ENCODE measurements around the gene FRMPD4.
"Not testable (repeated sequence)": the region's sequence is repeated elsewhere in the genome, so short reads cannot be mapped to it uniquely, and the experiment has no call there.

The FRMPD4 gene

GRCh38 chrX:12489341-12489740 is 351.1 kb downstream of the FRMPD4 start:
- no peak for TF ChIP-seq ZNF274 (IDR thresholded peaks at IDR 0.05; ENCODE audit: low read depth, low read length)
- H3K4me3 ChIP-seq (ENCODE audit: low read length): no peak overlapping the region

- TF ChIP-seq ZNF274 (IDR thresholded peaks at IDR 0.05; ENCODE audit: low read depth, low read length): no peak
- no peak overlapping the region for H3K4me3 ChIP-seq (ENCODE audit: low read length)
These were observed 356.3 kb downstream of the FRMPD4 start for GRCh38 chrX:12494400-12495138.

GRCh38 chrX:12496343-12496742 is 358.1 kb downstream of the FRMPD4 start:
- H3K4me3 ChIP-seq (ENCODE audit: low read length): no peak overlapping the region
- TF ChIP-seq ZNF274 (IDR thresholded peaks at IDR 0.05; ENCODE audit: low read depth, low read length): no peak

- no peak for TF ChIP-seq ZNF274 (IDR thresholded peaks at IDR 0.05; ENCODE audit: low read depth, low read length)
- H3K4me3 ChIP-seq (ENCODE audit: low read length): no peak overlapping the region
These were observed 359.7 kb downstream of the FRMPD4 start for GRCh38 chrX:12497832-12498591.

GRCh38 chrX:12505127-12505526 is 366.9 kb downstream of the FRMPD4 start:
- TF ChIP-seq ZNF274 (IDR thresholded peaks at IDR 0.05; ENCODE audit: low read depth, low read length): no peak

GRCh38 chrX:12515384-12515783 is 377.1 kb downstream of the FRMPD4 start:
- not testable (repeated sequence) for H3K4me3 ChIP-seq (ENCODE audit: low read length)

More at GRCh38 chrX:12505127-12505526, 366.9 kb downstream of the FRMPD4 start:
- H3K4me3 ChIP-seq (ENCODE audit: low read length): no peak overlapping the region

- no peak for TF ChIP-seq ZNF274 (IDR thresholded peaks at IDR 0.05; ENCODE audit: low read depth, low read length)
These were observed 388.0 kb downstream of the FRMPD4 start for GRCh38 chrX:12526306-12526705.

GRCh38 chrX:12538096-12538495 is 399.8 kb downstream of the FRMPD4 start:
- H3K4me3 ChIP-seq (ENCODE audit: low read length): not testable (repeated sequence)

More at GRCh38 chrX:12526306-12526705, 388.0 kb downstream of the FRMPD4 start:
- H3K4me3 ChIP-seq (ENCODE audit: low read length): no peak overlapping the region

- not testable (repeated sequence) for H3K4me3 ChIP-seq (ENCODE audit: low read length)
These were observed 404.0 kb downstream of the FRMPD4 start for GRCh38 chrX:12542251-12542650.

- TF ChIP-seq ZNF274 (IDR thresholded peaks at IDR 0.05; ENCODE audit: low read depth, low read length): no peak
- H3K4me3 ChIP-seq (ENCODE audit: low read length): no peak overlapping the region
These were observed 410.1 kb downstream of the FRMPD4 start for GRCh38 chrX:12548341-12548740.

GRCh38 chrX:12548746-12549145 is 410.5 kb downstream of the FRMPD4 start:
- no peak overlapping the region for H3K4me3 ChIP-seq (ENCODE audit: low read length)
- TF ChIP-seq ZNF274 (IDR thresholded peaks at IDR 0.05; ENCODE audit: low read depth, low read length): no peak

- H3K4me3 ChIP-seq (ENCODE audit: low read length): no peak overlapping the region
- no peak for TF ChIP-seq ZNF274 (IDR thresholded peaks at IDR 0.05; ENCODE audit: low read depth, low read length)
These were observed 415.9 kb downstream of the FRMPD4 start for GRCh38 chrX:12554206-12554605.

- no peak overlapping the region for H3K4me3 ChIP-seq (ENCODE audit: low read length)
- no peak for TF ChIP-seq ZNF274 (IDR thresholded peaks at IDR 0.05; ENCODE audit: low read depth, low read length)
These were observed 424.8 kb downstream of the FRMPD4 start for GRCh38 chrX:12563121-12563520.

- no peak for TF ChIP-seq ZNF274 (IDR thresholded peaks at IDR 0.05; ENCODE audit: low read depth, low read length)
- H3K4me3 ChIP-seq (ENCODE audit: low read length): no peak overlapping the region
These were observed 425.9 kb downstream of the FRMPD4 start for GRCh38 chrX:12564221-12564620.

- TF ChIP-seq ZNF274 (IDR thresholded peaks at IDR 0.05; ENCODE audit: low read depth, low read length): no peak
- H3K4me3 ChIP-seq (ENCODE audit: low read length): no peak overlapping the region
These were observed 429.6 kb downstream of the FRMPD4 start for GRCh38 chrX:12567857-12568256.

Measured in GM08714 (cell line).